HL-60/S4 treated with phorbol 12-myristate 13-acetate at 8.2 ng/mL for 4 days and 3 days (cell line): ENCODE measurements around the gene IL1RL2.

Source experiments
- in situ Hi-C: fragments of 300-500 bp; cut with MboI; formaldehyde crosslinking; loops from 2 replicates; pipeline ENCODE4 v1.15.0; 2022; ENCODE audit warnings: low sequenced_read_pairs

IL1RL2 gene

GRCh38 chr2:102186791-102187495, at the start of gene IL1RL2:
Gene IL1RL2 (plus strand): TSS chr2:102187023. CDS start chr2:102187868, 845 bp downstream.
- in situ Hi-C loops, result no loop called here

GRCh38 chr2:102137138-102137537, 49.7 kb upstream of the IL1RL2 start:
- in situ Hi-C loops, result no loop called here

GRCh38 chr2:102138331-102138730, 48.5 kb upstream of the IL1RL2 start:
- in situ Hi-C loops, result no loop called here

- in situ Hi-C loops, result no loop called here
These were observed 47.0 kb upstream of the IL1RL2 start for GRCh38 chr2:102139851-102140250.

- in situ Hi-C loops, result no loop called here
These were observed 46.4 kb upstream of the IL1RL2 start for GRCh38 chr2:102140377-102140776.

GRCh38 chr2:102141011-102141943, 45.5 kb upstream of the IL1RL2 start:
- in situ Hi-C loops, result no loop called here

- in situ Hi-C loops, result no loop called here
These were observed 44.6 kb upstream of the IL1RL2 start, which contains the start of gene IL1R1 for GRCh38 chr2:102141970-102142828. Gene IL1R1 (plus strand): TSS chr2:102142746. CDS start chr2:102157725, 14,979 bp downstream.

- in situ Hi-C loops, result no loop called here
These were observed 43.9 kb upstream of the IL1RL2 start for GRCh38 chr2:102142829-102143449.

- in situ Hi-C loops, result no loop called here
These were observed 43.3 kb upstream of the IL1RL2 start for GRCh38 chr2:102143450-102143985.

- in situ Hi-C loops, result no loop called here
These were observed 42.7 kb upstream of the IL1RL2 start for GRCh38 chr2:102144128-102144527.

GRCh38 chr2:102145107-102145506, 41.7 kb upstream of the IL1RL2 start:
- in situ Hi-C loops, result no loop called here

- in situ Hi-C loops, result no loop called here
These were observed 40.9 kb upstream of the IL1RL2 start for GRCh38 chr2:102145934-102146333.

- in situ Hi-C loops, result no loop called here
These were observed 38.9 kb upstream of the IL1RL2 start for GRCh38 chr2:102147935-102148334.

GRCh38 chr2:102149243-102149642, 37.6 kb upstream of the IL1RL2 start:
- in situ Hi-C loops, result no loop called here

GRCh38 chr2:102149644-102150455, 37.0 kb upstream of the IL1RL2 start:
- in situ Hi-C loops, result no loop called here

GRCh38 chr2:102154364-102154763, 32.5 kb upstream of the IL1RL2 start:
- in situ Hi-C loops, result no loop called here

GRCh38 chr2:102154946-102155702, 31.7 kb upstream of the IL1RL2 start:
- in situ Hi-C loops, result no loop called here

- in situ Hi-C loops, result no loop called here
These were observed 30.9 kb upstream of the IL1RL2 start for GRCh38 chr2:102155703-102156515.
